Stimulated activated CD8-positive, alpha-beta memory T cell treated with anti-CD3 and anti-CD28 coated beads, Interleukin-7, amount 100 ng/mL, for 48 hours (primary cell): Measurements from ENCODE around the gene ADCY2.
"Not testable (repeated sequence)": the region's sequence is repeated elsewhere in the genome, so short reads cannot be mapped to it uniquely, and the experiment has no call there.

ENCODE experiments used
- DNase-seq, 2 donors: peaks; one replicate each; pipeline ENCODE4 v3.0.0-alpha.2; 2020; ENCODE audit warnings: low read depth in 1 of 2; ENCODE audit errors: extremely low read depth in 1 of 2

The ADCY2 gene

GRCh38 chr5:7395432-7395946 lies 449 bp upstream of the ADCY2 start:
- no peak for DNase-seq

- DNase-seq: no peak
Measured at GRCh38 chr5:7396713-7397454, 946 bp downstream of the ADCY2 start.

- no peak for DNase-seq
Measured at GRCh38 chr5:7397937-7398336, 2.0 kb downstream of the ADCY2 start.

GRCh38 chr5:7398596-7399280 lies 2.8 kb downstream of the ADCY2 start:
- no peak for DNase-seq

- DNase-seq: no peak
Measured at GRCh38 chr5:7405277-7405676, 9.3 kb downstream of the ADCY2 start.

GRCh38 chr5:7410936-7411511 lies 15.1 kb downstream of the ADCY2 start:
- no peak for DNase-seq

GRCh38 chr5:7412409-7412808 lies 16.5 kb downstream of the ADCY2 start:
- no peak for DNase-seq

GRCh38 chr5:7415123-7415522 lies 19.2 kb downstream of the ADCY2 start:
- no peak for DNase-seq

GRCh38 chr5:7415587-7416535 lies 19.9 kb downstream of the ADCY2 start:
- DNase-seq: no peak

GRCh38 chr5:7418276-7418675 lies 22.3 kb downstream of the ADCY2 start:
- DNase-seq: no peak

GRCh38 chr5:7419367-7419766 lies 23.4 kb downstream of the ADCY2 start:
- DNase-seq: no peak

GRCh38 chr5:7419846-7420245 lies 23.9 kb downstream of the ADCY2 start:
- no peak for DNase-seq

GRCh38 chr5:7420510-7421280 lies 24.8 kb downstream of the ADCY2 start:
- no peak for DNase-seq

GRCh38 chr5:7422316-7423106 lies 26.6 kb downstream of the ADCY2 start:
- DNase-seq: no peak

GRCh38 chr5:7423231-7423630 lies 27.3 kb downstream of the ADCY2 start:
- not testable (repeated sequence) for DNase-seq

- no peak for DNase-seq
Measured at GRCh38 chr5:7425830-7426229, 29.9 kb downstream of the ADCY2 start.

GRCh38 chr5:7426284-7426683 lies 30.3 kb downstream of the ADCY2 start:
- DNase-seq: no peak

GRCh38 chr5:7434914-7435313 lies 39.0 kb downstream of the ADCY2 start:
- DNase-seq: no peak

GRCh38 chr5:7435503-7435902 lies 39.6 kb downstream of the ADCY2 start:
- no peak for DNase-seq
